ENCODE measurements around the gene NPR2.

The NPR2 gene

DNA sequence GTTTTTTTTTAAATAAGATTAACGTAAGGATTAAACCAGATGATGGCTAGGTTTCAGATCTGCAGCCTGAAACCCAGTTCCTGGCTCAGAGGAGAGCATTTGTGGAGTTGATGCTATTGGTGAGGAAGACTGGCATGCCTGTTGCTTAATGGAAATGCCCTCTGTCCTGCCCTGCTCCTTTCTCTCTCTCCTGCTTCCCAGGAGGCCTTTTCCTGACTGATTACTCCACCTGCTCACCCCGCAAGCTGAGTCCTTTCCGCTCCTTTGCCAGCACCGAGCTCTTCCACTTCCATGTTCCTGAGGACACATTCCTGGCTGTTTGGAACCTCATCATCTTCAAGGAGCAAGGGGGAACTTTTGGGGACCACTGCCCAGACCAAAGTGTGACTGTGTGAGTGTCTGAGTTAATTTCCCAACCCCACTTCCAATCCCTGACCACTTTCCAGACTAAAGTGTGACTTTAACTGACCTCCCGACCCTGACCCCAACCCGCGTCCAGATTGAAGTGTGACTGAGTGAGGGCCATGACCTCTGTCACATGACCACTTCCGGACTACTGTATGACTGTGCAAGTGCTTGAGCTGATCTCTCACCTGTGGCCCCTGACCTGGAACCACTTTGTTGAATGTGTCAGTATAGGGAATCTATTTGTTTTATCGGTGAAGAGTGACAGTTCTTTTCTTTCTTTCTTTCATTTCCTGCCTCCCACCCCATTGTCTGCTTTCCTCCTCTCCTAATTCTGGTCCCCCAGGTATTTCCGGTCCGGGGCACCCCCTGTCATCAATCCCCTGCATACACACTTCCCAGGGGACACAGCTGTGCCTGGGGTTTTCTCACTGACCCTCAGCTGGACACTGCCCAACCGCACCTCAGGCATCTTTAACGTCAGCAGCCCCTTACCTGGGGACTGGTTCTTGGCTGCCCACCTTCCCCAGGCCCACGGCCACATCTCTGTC lies 43.1 kb downstream of the NPR2 start:
- no peak for DNase-seq

DNA sequence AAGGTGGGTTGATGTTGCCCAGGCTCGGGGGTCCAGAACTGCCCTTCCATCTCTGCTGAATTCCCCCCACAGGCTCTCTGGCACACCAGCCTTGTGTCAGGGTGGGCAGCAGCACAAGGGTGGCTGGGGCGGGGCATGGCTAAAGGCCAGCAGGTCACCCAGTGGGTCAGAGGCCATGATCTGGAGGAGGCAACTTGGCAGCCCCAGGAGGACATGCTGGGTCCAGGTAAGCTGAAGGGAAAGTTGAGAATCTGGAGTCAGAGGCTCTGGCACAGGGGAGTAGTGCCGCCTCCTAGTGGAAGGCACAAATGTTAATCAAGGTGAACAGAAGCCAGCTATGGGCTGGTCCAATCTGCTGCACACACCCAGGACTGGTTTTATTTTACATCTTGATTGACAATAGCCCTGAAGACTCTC lies 43.8 kb downstream of the NPR2 start:
- DNase-seq = no peak

DNA sequence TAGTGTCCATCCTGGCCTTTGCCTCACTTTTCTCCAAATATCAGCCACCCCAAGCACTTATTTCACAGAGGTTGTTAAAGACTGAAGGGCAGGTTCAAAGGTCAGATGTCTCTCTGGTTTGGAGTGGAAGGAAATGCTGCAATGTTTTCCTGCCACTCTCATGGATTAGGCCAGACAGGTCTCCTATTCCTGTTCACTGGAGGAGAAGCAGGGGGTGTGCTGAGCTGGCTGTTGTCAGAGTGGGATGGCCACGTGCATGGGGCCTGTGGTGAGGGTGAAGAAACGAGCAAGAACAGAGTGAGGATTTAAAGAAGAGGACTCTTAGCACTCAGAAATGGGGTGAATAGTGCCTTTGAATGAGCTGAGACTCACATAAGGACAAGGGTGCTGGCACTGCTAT lies 44.4 kb downstream of the NPR2 start:
- no peak for DNase-seq

DNA sequence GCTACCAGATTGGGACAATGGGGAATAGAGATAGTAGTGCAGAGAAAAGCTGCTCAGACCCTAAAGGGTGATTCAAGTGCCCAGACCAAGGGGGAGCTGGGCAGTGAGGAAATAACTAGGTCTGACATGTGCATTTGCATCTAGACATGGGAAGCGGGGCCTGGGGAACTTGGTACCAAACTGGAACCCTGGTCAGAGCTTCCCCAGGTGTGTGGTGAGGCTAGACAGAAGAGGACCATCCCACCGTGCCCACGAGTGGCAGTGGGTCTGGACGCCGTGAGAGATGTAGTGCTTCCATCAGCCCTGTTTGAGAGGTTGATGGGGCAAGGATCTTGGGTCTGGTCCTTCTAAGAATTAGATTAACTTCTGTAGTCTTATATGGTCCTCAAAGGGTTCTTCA lies 45.2 kb downstream of the NPR2 start:
- no peak for DNase-seq

DNA sequence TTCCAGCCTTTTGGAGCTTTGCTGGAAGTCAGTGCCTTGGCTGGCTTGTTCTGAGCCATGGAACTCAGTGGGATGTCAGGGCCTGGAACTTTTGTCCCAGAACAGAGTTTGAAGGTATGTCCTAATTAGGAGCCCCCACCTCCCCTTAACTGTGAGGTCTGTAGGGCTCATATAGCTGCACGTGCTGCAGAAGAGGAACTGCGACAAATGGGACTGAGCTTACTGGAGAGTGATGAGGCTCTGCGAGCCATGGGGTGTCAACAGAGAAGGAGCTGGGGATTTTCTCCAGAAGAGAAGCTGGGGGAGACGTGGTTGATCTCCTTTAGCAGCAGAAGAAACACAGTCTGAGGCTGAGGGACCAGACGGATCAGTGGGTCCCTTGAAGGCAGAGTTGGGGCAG lies 48.5 kb downstream of the NPR2 start:
- DNase-seq = no peak

DNA sequence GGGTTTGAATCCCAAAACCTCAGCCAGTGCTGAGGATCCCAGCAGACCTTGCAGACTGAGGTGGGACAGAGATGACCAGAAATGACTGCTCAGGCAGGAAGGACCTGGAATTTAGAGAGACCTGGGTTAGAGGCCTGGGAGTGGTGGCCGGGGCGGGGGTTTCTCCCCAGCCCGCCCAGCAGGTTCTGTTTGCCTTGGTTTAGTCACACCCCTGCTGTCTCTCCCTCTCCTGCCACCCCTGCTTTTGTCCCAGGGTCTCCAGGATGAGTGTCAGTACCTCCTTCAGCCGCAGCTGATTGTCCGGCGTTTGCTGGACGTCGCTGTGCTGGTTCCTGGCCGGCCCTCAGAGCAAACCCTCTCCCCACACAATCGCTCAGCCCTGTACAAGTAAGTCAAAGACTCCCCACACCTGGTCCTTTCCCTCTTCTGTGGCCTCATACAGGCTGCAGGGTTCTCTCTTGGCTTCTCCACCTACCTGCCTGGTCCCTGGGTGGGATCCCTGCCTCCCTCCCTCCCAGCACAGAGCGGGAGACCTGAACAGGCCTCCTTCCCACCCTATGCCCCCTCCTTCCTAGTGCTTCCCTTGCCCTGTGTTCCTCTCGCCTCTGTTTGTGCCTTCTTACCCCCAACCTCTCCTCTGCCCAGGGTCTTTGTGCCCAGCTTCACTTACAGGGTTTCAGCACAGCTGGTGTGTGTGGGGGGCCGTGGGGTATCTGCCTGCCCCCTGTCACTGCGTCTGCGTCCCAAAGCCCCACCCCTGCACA lies 49.7 kb downstream of the NPR2 start:
- DNase-seq = no peak

DNA sequence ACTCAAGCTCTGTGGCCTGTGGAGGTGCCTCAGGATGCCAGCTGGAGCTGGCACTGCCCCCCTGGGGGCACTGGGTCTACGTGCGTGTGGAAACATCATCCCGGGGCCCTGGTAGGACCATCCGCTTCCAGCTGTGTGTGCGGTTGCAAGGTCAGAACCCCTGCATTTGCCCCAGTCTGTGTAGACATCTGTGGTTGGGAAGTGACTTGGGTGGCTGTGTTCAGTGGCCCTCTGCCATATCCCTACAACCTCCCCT lies 50.2 kb downstream of the NPR2 start:
- DNase-seq = no peak

DNA sequence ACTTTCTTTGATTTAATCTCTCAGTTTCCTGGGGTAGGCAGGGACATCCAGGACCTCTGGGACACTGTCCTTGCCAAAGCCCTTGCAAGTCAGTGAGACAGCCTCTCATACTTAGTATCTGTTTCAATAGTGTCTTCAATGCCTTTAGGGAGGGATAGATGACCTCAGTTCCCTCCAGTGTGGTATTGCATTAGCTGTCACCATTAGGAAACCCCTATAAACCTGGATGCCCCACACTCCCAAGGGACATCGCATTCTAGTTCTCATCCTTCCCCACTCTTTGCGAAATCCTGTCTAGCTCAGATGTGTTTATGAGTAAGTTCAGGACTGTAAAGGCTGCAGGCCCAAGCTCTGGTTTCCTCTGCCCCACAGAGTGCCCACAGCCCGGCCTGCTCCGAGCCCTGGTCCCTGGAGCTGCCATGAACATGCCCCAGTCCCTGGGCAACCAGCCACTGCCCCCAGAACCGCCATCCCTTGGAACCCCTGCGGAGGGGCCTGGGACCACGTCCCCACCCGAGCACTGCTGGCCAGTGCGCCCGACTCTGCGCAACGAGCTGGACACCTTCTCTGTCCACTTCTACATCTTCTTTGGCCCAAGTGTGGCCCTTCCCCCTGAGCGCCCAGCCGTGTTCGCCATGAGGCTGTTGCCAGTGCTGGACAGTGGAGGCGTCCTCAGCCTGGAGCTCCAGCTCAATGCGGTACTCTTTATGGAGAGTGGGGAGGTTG lies 50.8 kb downstream of the NPR2 start:
- no peak for DNase-seq

DNA sequence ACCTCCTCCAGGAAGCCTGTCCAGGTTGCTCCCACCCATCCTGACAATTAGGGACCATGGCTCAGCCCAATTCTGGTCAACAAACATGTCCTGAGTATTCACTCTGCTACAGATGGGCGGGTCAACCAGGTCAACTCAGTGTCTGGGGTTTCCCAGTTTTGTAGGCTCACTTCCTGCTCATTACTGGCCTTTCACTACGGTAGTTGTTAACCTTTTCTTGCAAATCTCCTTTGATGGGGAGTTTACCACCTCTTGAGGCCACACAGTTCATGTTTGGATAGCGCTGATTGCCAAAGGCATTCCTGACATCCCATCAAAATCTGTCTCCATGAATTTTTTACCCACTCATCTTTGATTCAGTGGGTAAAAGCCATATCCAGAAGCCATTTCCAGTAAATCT lies 51.4 kb downstream of the NPR2 start:
- DNase-seq = no peak

DNA sequence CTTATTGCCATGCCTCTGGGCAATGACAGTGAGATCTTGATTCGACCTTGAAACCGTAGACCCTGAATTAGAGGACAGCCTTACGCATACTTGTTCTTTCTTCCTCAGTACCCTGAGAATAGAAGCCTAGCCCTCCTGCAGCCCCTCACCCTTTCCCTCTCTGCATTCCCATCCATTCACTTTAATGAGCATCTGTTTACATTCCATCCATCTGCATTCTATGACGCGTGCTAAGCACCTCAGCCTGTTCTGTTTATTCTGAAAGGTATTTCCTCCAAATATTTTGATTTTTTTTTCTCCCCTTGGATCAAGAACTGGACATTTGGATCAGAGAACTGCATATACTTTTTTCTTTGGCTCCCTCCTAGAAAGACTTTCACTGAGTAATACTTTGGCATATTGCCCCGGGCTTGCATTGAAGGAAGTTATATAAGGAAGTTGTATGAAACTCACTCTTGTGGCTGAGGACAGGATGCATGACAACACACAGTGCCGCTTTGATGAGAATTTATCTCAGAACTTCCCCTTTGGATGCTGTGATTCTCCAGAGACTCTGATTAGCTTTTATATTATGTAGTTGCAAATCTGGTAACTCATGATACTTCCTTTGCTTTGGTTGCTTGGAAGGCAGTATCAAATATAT lies 53.4 kb downstream of the NPR2 start:
- no peak for DNase-seq

DNA sequence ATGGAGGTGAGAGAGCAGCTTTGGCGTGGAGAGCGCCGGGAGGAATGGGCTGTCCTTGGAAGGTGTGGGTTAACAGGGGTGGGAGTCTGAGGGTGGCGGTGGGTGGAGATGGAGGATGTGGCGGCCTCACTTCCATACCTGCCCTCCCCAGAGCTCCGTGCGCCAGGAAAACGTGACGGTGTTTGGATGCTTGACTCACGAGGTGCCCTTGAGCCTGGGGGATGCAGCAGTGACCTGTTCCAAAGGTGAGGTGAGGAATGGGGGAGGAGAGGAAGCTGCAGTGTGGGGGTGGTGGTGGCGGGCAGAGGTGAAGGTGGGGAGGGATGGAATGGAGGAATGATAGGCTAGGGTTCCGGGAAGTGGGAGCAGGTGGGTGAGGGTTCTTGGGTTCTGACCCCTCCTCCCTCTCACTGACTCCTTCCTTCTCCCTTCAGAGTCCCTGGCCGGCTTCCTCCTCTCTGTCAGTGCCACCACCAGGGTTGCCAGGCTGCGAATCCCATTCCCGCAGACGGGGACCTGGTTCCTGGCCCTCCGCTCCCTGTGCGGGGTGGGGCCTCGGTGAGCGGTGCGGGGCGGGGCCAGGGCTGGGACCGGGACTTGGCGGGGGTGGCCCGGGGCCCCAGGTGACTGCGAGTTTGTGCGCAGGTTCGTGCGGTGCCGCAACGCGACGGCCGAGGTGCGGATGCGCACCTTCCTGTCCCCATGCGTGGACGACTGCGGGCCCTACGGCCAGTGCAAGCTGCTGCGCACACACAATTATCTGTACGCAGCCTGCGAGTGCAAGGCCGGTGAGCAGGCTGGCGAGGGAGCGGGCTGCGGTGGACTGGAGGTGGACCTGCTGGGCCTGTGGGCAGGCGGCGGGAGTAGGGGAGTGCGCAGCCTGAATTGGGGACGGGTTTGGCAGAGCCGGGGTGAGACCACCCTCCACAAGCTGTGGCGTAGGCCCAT lies 54.7 kb downstream of the NPR2 start:
- DNase-seq = no peak

DNA sequence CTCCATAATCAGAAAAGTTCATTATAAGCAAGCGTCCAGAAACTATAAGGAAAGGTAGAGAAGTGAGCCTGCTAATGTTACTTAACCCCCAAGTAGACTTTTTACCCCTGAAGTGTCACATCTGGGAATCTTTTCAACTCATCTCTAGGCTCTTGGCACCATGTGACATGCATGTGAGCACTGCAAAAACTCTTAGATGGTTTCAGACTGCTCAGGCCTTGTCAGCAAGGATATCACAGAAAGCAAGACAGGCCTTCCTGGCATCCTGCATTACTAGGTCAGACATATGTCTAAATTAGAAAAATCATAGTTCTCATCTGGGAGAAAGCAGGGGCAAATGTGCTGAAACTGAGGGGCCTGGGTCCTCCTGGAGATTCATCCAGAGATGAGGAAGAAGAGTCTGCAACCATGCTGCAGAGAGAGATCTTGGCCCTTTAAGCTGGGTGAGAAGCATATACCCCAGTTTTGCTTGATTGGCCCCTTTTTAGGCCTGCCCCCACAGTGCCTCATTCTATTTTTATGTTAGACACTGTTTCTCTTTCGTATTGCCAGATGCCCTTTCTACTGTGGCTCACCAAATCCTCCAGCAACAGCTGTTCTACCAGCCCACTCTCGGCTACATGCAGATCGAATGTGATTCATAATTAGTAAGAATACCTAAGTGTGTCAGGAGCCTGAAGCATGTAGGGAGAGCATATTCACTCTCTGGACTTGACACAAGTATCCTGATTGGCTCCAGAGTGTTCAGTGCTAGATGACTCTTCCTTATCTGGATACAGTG lies 56.6 kb downstream of the NPR2 start:
- no peak for DNase-seq

DNA sequence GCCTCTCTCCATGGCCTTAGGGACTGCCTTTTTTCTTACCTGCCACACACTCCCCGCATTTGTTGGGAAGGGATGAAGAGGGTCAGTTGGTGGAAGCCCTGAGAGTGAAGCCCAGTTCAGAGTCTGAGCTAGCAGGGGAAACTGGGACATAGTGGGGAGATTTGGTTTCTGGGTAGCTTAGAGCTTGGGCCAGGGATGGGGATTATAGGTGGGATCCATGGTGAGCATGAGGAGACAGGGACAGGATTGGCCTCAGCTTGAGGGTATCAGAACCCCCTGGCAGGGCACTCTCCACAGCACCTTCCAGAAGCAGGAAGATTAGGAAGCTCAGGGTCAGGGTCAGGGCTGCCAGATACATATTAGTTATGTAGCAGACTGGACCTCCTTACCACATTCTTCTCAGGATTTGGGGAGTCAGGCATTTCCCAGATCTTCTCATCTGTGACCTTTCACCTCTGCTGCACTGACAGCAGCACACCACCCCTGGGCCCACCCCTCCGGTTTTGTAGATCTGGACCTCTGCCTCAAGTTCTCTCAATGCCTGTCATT lies 61.0 kb downstream of the NPR2 start:
- DNase-seq = no peak

DNA sequence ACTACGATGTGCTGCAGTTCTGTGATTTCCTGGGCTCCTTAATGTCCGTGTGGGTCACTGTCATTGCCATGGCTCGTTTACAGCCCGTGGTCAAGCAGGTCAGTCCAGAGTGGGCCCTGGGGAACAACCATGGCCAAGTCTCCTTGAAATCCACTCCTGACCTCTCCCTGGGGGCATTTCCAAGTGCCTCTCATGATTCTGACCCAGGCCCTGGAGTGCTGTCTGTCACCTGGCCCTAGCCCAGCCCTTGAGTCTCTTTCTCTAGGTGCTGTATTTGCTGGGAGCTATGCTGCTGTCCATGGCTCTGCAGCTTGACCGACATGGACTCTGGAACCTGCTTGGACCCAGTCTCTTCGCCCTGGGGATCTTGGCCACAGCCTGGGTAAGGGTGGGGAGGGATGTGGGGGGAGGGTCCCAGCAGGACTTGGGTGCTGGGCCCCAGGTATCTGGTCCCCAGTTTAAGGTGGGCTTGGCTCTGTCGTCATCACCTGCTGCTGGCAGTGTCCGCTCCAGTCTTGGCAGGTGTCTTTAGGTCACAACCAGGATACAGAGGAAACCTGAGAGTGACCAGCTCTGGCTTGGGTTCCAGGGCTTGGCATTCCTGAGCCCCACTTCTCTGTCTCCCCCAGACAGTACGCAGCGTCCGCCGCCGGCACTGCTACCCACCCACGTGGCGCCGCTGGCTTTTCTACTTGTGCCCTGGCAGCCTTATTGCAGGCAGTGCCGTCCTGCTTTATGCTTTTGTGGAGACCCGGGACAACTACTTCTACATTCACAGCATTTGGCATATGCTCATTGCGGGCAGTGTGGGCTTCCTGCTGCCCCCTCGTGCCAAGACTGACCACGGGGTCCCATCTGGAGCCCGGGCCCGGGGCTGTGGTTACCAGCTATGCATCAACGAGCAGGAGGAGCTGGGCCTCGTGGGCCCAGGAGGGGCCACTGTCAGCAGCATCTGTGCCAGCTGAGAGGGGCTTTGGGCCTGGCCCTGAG lies 61.8 kb downstream of the NPR2 start:
- no peak for DNase-seq

DNA sequence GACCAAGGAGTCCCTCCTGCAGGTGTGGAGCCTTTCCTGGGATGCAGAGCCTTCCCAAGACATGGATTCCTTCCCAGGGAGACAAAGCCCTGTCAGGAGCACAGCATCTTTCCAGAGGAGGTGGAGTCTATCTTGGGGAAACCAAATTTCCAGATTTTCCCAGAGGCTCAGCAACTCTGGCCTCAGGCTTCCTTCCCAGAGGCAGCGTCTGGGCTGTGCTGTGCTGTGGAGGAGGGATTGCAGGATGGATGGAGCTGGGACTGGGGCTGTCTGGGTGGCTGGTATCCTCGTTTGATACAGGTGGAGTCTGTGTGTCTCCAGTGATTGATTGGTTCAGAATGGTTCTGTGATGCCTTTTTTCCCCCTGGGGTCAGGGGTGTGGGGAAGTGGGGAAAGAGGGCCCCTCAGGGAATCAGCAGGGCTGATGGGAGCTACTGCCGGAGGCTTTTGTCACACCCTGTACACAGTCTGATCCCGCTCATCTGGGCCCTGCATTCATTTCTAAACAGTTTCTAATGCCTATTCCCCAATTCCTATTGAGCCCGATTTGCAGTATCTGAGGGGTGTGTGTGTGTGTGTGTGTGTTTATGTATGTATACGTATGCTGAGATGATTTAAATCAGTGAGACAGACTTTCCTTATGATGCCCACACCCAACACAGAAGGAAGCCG lies 62.8 kb downstream of the NPR2 start:
- no peak for DNase-seq

DNA sequence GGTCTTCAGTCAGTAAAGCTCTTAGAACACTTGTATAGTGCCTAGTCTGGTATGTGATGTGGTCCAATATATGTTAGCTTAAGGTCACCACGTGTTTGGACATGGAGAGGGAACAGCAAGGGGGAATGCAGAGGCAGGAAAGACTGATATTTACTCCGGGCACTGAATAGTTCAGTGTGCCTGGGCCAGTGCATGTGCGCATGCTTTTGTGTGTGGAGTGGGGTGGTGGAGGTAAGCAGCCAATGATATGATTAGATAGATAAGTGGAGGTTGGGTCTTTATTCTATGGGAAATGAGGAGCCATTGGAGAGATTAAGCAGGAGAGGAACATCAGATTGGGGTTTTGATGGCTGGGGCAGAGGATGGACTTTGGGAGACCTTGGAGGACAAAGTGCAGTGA lies 64.8 kb downstream of the NPR2 start:
- no peak for DNase-seq

DNA sequence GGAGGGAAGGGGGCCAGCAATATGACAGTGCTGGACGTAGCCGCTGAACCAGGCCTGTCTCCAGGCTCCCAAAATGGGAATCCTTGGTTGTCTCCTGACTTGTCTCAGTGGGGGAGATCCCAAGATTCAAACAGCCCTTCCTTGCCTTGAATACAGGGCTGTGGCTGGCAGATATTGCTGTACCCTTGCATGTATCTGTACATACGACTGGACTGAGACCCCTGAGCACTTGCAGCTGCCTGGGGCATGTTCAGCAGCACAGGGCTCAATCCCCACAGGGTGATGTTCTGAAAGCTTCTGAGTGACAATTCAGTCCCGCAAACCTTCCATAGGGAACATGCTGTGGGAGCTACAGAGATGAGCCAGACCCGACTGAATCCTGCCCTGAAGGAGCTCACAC lies 65.5 kb downstream of the NPR2 start:
- no peak for DNase-seq

DNA sequence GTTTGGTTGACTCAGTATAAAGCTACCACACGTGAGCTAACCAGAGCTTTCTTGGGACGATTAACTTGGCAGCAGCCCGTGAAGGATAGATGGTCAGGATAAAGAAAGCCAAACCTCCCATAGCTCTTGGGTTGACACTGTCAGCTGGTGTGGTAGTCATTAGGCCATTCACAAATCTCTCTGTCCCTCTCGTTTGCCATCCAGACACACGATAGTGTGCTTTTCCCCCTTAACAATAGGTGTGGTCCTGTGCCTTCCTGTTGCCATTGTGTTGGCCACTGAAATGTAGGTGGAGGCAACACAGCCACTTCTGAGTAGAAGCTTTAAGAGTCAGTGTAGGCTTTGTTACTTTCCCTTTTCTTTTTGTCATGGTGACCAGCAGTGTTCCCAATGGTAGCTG lies 67.1 kb downstream of the NPR2 start:
- no peak for DNase-seq

All from NCI-H1092 (cell line).